Measurements from ENCODE around the gene PPP2R3B.

GRCh38 chrX:318068-318738 is 68.5 kb downstream of the PPP2R3B start:
- TF ChIP-seq CTCF (IDR thresholded peaks at IDR 0.05; ENCODE audit: low read depth, low read length) (no peak), EZH2phosphoT487 (IDR thresholded peaks at IDR 0.05; ENCODE audit: low read depth) (no peak)
